ENCODE data around the gene DNAJC30.
"Not testable (repeated sequence)": the region's sequence is repeated elsewhere in the genome, so short reads cannot be mapped to it uniquely, and the experiment has no call there.

DNAJC30 gene

DNA sequence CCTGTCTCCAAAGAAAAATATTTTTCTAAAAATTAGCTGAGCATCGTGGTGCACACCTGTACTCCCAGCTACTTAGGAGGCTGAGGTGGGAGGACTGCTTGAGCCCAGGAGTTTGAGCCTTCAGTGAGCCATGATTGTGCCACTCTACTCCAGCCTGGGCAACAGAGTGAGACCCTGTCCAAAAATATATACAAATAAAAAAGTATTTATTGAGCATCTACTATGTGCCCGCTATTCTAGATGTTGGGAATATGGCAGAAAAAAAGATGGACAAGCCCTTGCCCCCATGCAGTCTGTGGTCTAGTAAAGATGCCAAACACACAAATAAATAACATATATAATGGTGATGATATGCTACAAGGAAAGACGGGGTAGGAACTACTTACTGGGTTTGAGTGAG lies 40.6 kb upstream of the DNAJC30 start:
- in situ Hi-C loops (cut with HindIII; ENCODE audit: low sequenced_read_pairs), result no loop called here
- no peak for DNase-seq (ENCODE audit: low read depth, low spot score)
- TF ChIP-seq, protein P1, sequence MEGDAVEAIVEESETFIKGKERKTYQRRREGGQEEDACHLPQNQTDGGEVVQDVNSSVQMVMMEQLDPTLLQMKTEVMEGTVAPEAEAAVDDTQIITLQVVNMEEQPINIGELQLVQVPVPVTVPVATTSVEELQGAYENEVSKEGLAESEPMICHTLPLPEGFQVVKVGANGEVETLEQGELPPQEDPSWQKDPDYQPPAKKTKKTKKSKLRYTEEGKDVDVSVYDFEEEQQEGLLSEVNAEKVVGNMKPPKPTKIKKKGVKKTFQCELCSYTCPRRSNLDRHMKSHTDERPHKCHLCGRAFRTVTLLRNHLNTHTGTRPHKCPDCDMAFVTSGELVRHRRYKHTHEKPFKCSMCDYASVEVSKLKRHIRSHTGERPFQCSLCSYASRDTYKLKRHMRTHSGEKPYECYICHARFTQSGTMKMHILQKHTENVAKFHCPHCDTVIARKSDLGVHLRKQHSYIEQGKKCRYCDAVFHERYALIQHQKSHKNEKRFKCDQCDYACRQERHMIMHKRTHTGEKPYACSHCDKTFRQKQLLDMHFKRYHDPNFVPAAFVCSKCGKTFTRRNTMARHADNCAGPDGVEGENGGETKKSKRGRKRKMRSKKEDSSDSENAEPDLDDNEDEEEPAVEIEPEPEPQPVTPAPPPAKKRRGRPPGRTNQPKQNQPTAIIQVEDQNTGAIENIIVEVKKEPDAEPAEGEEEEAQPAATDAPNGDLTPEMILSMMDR (IDR thresholded peaks at IDR 0.05; ENCODE audit: low read depth, low read length), result no peak

DNA sequence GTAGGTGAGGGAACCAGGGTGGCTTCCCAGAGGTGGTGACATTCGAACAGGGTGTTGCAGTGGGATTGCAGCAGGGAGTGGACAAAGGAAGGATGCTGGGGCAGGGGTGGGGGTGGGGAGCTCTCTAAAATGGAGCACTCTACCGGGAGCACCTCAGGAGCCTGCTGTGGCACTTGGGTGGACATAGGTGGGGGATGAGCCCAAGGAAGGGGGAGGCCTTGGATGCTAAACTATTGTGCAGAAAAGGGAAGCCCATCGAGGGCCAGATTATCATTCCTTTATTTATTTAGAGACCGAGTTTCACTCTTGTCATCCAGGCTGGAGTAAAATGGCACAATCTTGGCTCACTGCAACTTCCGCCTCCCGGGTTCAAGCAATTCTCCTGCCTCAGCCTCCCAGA lies 39.5 kb upstream of the DNAJC30 start:
- no peak overlapping the region for H3K4me3 ChIP-seq (ENCODE audit: low read depth, low read length)

More for the DNA sequence above, 40.6 kb upstream of the DNAJC30 start:
- no peak overlapping the region for H3K4me3 ChIP-seq (ENCODE audit: low read depth, low read length)

DNA sequence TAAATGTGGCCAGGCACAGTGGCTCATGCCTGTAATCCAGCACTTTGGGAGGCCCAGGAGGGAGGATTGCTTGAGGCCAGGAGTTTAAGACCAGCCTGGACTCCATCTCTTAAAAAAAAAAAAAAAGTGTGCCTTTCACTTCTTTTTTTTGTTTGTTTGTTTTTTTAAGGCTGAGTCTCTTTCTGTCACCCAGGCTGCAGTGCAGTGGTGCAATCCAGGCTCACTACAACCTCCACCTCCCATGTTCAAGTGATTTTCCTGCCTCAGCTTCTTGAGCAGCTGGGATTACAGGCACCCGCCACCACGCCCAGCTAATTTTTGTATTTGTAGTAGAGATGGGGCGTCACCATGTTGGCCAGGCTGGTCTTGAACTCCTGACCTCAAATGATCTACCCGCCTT lies 38.9 kb upstream of the DNAJC30 start:
- H3K4me3 ChIP-seq (ENCODE audit: low read depth, low read length); DNase-seq (ENCODE audit: low read depth, low spot score); in situ Hi-C loops (cut with HindIII; ENCODE audit: low sequenced_read_pairs): not testable (repeated sequence)

More for the DNA sequence above, 39.5 kb upstream of the DNAJC30 start:
- DNase-seq (ENCODE audit: low read depth, low spot score), result no peak
- in situ Hi-C loops (cut with HindIII; ENCODE audit: low sequenced_read_pairs), result no loop called here
- TF ChIP-seq, protein P1 (IDR thresholded peaks at IDR 0.05; ENCODE audit: low read depth, low read length), result no peak

DNA sequence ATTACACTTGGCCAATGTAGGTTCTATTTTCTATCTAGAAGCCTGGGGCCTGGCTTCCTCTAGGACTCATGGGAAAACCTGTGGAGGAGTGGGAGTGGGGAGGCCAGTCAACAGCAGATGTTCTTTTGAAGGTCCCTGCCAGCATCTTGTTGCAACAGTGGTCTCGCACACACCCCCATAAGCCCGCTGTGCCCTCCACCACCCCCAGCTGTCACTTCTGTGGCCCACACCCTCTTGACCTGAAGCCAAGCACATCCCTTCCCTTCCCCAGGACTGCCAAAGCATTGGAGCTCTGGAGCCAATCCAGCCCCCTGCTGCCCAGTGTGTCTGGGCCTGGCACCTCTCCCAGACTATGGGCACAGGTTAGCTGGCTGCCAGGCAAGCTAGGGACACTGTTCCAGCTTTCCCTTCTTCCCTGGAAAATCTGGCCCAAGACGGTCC lies 38.1 kb upstream of the DNAJC30 start:
- no peak overlapping the region for H3K4me3 ChIP-seq (ENCODE audit: low read depth, low read length)
- in situ Hi-C loops (cut with HindIII; ENCODE audit: low sequenced_read_pairs), result no loop called here
- TF ChIP-seq, protein P1 (IDR thresholded peaks at IDR 0.05; ENCODE audit: low read depth, low read length), result no peak
- DNase-seq (ENCODE audit: low read depth, low spot score), result no peak

DNA sequence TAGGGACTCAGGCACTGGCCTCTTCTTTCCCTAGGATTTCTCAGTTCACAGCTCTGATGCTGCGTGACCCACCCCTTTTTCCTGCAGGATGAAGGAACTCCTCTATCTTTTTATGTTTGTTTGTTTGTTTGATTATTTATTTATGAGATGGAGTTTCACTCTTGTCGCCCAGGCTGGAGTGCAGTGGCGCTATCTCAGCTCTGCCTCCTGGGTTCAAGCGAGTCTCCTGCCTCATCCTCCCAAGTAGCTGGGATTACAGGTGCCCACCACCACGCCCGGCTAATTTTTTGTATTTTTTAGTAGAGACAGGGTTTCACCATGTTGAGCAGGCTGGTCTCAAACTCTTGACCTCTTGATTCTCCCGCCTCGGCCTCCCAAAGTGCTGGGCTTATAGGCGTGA lies 37.2 kb upstream of the DNAJC30 start:
- DNase-seq (ENCODE audit: low read depth, low spot score); H3K4me3 ChIP-seq (ENCODE audit: low read depth, low read length); in situ Hi-C loops (cut with HindIII; ENCODE audit: low sequenced_read_pairs): not testable (repeated sequence)

DNA sequence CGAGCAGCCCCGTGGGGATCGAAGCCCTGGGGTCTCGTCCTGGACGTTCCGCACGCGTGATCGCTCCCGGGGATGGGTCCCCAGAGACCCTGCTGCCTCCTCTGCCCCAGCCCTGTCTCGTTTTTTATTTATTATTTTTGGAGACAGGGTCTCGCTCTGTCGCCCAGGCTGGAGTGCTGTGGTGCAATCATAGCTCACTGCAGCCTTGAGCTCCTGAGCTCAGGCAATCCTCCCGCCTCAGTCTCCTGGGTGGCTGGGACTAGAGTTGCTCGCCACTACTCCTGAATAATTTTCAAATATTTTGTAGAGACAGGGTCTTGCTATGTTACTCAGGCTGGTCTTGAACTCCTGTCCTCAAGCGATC lies 36.5 kb upstream of the DNAJC30 start:
- H3K4me3 ChIP-seq (ENCODE audit: low read depth, low read length), result peak overlapping the region; percentile 33
- TF ChIP-seq, protein P1 (IDR thresholded peaks at IDR 0.05; ENCODE audit: low read depth, low read length), result no peak
- DNase-seq (ENCODE audit: low read depth, low spot score), result no peak
- in situ Hi-C loops (cut with HindIII; ENCODE audit: low sequenced_read_pairs), result no loop called here

DNA sequence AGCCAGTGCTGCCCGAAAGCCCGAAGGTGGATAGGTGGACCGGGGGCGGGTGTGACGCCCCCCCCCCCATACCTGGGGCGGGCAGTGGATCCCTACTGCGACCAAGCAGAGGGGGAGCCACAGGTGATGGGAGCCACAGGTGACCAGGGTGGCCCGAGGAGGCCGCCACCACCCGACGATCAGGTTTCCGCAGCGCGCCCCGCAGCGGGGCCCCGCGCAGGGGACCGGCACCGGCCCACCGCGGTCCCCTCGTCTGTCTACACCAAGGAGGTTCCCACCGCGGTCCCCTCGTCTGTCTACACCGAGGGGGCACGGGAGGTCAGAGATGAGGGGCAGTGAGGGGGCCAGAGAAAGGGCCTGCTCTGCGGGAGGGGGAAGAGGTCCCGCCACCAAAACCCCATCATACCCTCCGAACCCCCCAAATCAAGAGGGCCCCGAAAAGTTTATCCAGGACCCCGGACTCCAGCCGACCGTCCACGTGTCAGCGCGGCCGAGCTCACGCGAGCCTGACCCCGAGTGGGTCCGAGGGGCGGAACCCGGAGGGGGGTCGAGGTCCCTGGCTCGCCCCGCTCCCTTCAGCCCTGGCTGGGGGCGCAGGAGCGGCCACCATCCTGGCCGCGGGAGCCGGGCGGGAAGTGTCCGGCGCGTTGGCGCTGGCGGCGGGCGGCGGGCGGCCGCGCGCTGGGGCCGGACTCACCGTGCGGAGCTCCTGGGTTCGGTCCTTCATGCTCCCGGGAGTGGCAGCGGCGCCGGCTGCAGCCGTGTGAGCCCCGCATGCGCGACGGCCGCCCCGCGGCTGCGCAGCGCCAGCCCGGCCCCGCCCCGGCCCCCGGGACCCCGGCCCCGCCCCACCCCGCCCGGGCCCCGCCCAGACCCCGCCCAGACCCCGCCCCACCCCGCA lies 35.9 kb upstream of the DNAJC30 start, which contains the start of gene STX1A:
STX1A (minus strand) TSS at position 765 of the 901 bp plus-strand sequence; CDS start at position 727, 38 bp downstream.
- TF ChIP-seq, protein P1 (IDR thresholded peaks at IDR 0.05; ENCODE audit: low read depth, low read length), result no peak
- peak within 1 kb of the TSS; percentile 89 for H3K4me3 ChIP-seq (ENCODE audit: low read depth, low read length)
- in situ Hi-C loops (cut with HindIII; ENCODE audit: low sequenced_read_pairs), result no loop called here
- peak; percentile 70 for DNase-seq (ENCODE audit: low read depth, low spot score)
